IMR-90 (cell line): ENCODE data around the gene HERC5. TPM values are rescaled to one million over a fixed set of nuclear protein-coding genes. Genes with fewer than 3 reads are reported as not detected.

Experiments
- ATAC-seq: fragments of 200-7000 bp; cut with Tn5 transposase; 2 replicates; pipeline ENCODE4 v1.9.1; 2020; ENCODE audit warnings: low read depth, mild to moderate bottlenecking, moderate library complexity
- BruUV-seq: library from RNA; stranded (reverse); fragments of 400-500 nt; replicated peaks from 2 replicates; lab custom pipeline; 2021; lab: Mats Ljungman, UMichigan
- CTCF ChIA-PET: fragments of 300-600 bp; formaldehyde crosslinking; extraction: SDS; loops from one replicate; lab custom pipeline; 2021; ENCODE audit warnings: antibody characterized with exemption; lab: Yijun Ruan, JAX
- POLR2A ChIA-PET: fragments of 300-600 bp; sonication (Branson Sonifier 250); formaldehyde crosslinking; loops from one replicate; lab custom pipeline; 2022; ENCODE audit warnings: antibody characterized with exemption; ENCODE audit not compliant: unreplicated experiment; lab: Charles Lee
- DNase-seq: peaks from one replicate; pipeline ENCODE4 v3.0.0; 2013
- H2AFZ ChIP-seq: replicated peaks from 2 replicates; pipeline ENCODE3; 2013; ENCODE audit warnings: low read length, mild to moderate bottlenecking; ENCODE audit not compliant: poor library complexity
- H2AK5ac ChIP-seq: 2 replicates; pipeline ENCODE4 v1.6.1; 2013; ENCODE audit warnings: low read depth, low read length, inconsistent platforms
- H2AK9ac ChIP-seq: replicated peaks from 2 replicates; pipeline ENCODE3; 2013; ENCODE audit warnings: mild to moderate bottlenecking, low read depth, low read length, moderate library complexity; ENCODE audit not compliant: poor library complexity
- H2BK120ac ChIP-seq: 2 replicates; pipeline ENCODE4 v1.6.1; 2013; ENCODE audit warnings: low read depth, low read length, inconsistent platforms
- H2BK15ac ChIP-seq: 3 replicates; pipeline ENCODE4 v1.6.1; 2013; ENCODE audit warnings: low read depth, low read length, inconsistent platforms
- H2BK20ac ChIP-seq: 2 replicates; pipeline ENCODE4 v1.6.1; 2013; ENCODE audit warnings: low read depth, mild to moderate bottlenecking, inconsistent platforms, low read length, moderate library complexity
- H2BK5ac ChIP-seq: 2 replicates; pipeline ENCODE4 v1.6.1; 2013; ENCODE audit warnings: mild to moderate bottlenecking, low read depth, low read length, inconsistent platforms; ENCODE audit not compliant: poor library complexity, severe bottlenecking
- H3K14ac ChIP-seq: replicated peaks from 2 replicates; pipeline ENCODE4 v1.6.1; 2013; ENCODE audit warnings: low read depth, low read length, inconsistent platforms
- H3K18ac ChIP-seq: 2 replicates; pipeline ENCODE4 v1.6.1; 2013; ENCODE audit warnings: low read depth, low read length, control low read depth
- H3K23ac ChIP-seq: 2 replicates; pipeline ENCODE4 v1.6.1; 2013; ENCODE audit warnings: low read depth, low read length, inconsistent platforms
- H3K27ac ChIP-seq: 2 replicates; pipeline ENCODE4 v1.5.1; 2013; ENCODE audit warnings: mild to moderate bottlenecking, control low read depth, low read length; ENCODE audit not compliant: insufficient read depth
- H3K27me3 ChIP-seq: 2 replicates; pipeline ENCODE4 v1.6.1; 2013; ENCODE audit warnings: low read length; ENCODE audit not compliant: control insufficient read depth, insufficient read depth
- H3K36me3 ChIP-seq: 2 replicates; pipeline ENCODE4 v1.6.1; 2013; ENCODE audit warnings: low read length, mixed read lengths; ENCODE audit not compliant: control insufficient read depth, insufficient read depth
- H3K4ac ChIP-seq: 2 replicates; pipeline ENCODE4 v1.6.1; 2013; ENCODE audit warnings: low read depth, low read length, inconsistent platforms
- H3K4me1 ChIP-seq: 2 replicates; pipeline ENCODE4 v1.6.1; 2013; ENCODE audit warnings: low read length, mixed read lengths; ENCODE audit not compliant: control insufficient read depth, insufficient read depth
- H3K4me2 ChIP-seq: 2 replicates; pipeline ENCODE4 v1.6.1; 2013; ENCODE audit warnings: low read depth, mild to moderate bottlenecking, control low read depth, low read length, moderate library complexity
- H3K4me3 ChIP-seq: 2 replicates; pipeline ENCODE4 v1.5.1; 2013; ENCODE audit warnings: low read depth, mild to moderate bottlenecking, control low read depth, low read length, moderate library complexity; ENCODE audit not compliant: insufficient read depth
- H3K56ac ChIP-seq: 2 replicates; pipeline ENCODE4 v1.6.1; 2013; ENCODE audit warnings: low read length, inconsistent platforms; ENCODE audit not compliant: insufficient read depth; ENCODE audit errors: extremely low read depth
- H3K79me1 ChIP-seq, 2 experiments: 2 replicates each; pipeline ENCODE4 v1.6.1; 2013; ENCODE audit warnings: low read length in 2 of 2, inconsistent platforms in 1 of 2, low read depth in 1 of 2
- H3K9ac ChIP-seq: 2 replicates; pipeline ENCODE4 v1.6.1; 2013; ENCODE audit warnings: low read depth, low read length, control low read depth
- H3K9me1 ChIP-seq: 2 replicates; pipeline ENCODE4 v1.6.1; 2013; ENCODE audit warnings: low read length, inconsistent platforms; ENCODE audit not compliant: insufficient read depth
- H3K9me3 ChIP-seq: 2 replicates; pipeline ENCODE4 v1.6.1; 2013; ENCODE audit warnings: low read length; ENCODE audit not compliant: control insufficient read depth, insufficient read depth
- H4K20me1 ChIP-seq: 2 replicates; pipeline ENCODE4 v1.6.1; 2013; ENCODE audit warnings: low read length, inconsistent platforms; ENCODE audit not compliant: insufficient read depth
- H4K5ac ChIP-seq: 2 replicates; pipeline ENCODE4 v1.6.1; 2013; ENCODE audit warnings: mild to moderate bottlenecking, low read depth, low read length, control low read depth
- H4K8ac ChIP-seq, 2 experiments: 2 replicates each; pipeline ENCODE4 v1.6.1; 2013; ENCODE audit warnings: low read depth in 2 of 2, low read length in 2 of 2, control low read depth in 1 of 2, inconsistent platforms in 1 of 2
- H4K91ac ChIP-seq: 2 replicates; pipeline ENCODE4 v1.6.1; 2013; ENCODE audit warnings: low read depth, low read length, inconsistent platforms; ENCODE audit not compliant: insufficient read depth
- BHLHE40 ChIP-seq: fragments of 150-350 bp; IDR thresholded peaks from 2 replicates; pipeline ENCODE4 v1.6.1; 2016; ENCODE audit warnings: mild to moderate bottlenecking, low read depth, low read length
- CEBPB ChIP-seq: IDR thresholded peaks from 2 replicates; pipeline ENCODE4 v1.6.1; 2012; ENCODE audit warnings: low read depth, low read length, improper control_type of control experiment
- CHD1 ChIP-seq: IDR thresholded peaks from 2 replicates; pipeline ENCODE4 v1.6.1; 2012; ENCODE audit warnings: low read depth, low read length, improper control_type of control experiment
- CTCF ChIP-seq: conservative IDR thresholded peaks from 2 replicates; pipeline ENCODE4 v1.5.1; 2012; ENCODE audit warnings: mild to moderate bottlenecking, low read depth, low read length, improper control_type of control experiment
- ELK1 ChIP-seq: fragments of 150-350 bp; IDR thresholded peaks from 2 replicates; pipeline ENCODE4 v1.6.1; 2016; ENCODE audit warnings: low read depth, mild to moderate bottlenecking, low read length, moderate library complexity, borderline replicate concordance
- FOS ChIP-seq: fragments of 150-350 bp; IDR thresholded peaks from 2 replicates; pipeline ENCODE4 v1.6.1; 2016; ENCODE audit warnings: low read depth, low read length
- MAFK ChIP-seq: IDR thresholded peaks from 2 replicates; pipeline ENCODE4 v1.6.1; 2012; ENCODE audit warnings: low read depth, low read length, improper control_type of control experiment
- MXI1 ChIP-seq: IDR thresholded peaks from 2 replicates; pipeline ENCODE4 v1.6.1; 2012; ENCODE audit warnings: low read depth, mild to moderate bottlenecking, low read length, moderate library complexity, borderline replicate concordance
- RAD21 ChIP-seq: IDR thresholded peaks from 2 replicates; pipeline ENCODE4 v1.6.1; 2012; ENCODE audit warnings: low read length, improper control_type of control experiment
- RCOR1 ChIP-seq: IDR thresholded peaks from 2 replicates; pipeline ENCODE4 v1.6.1; 2012; ENCODE audit warnings: mild to moderate bottlenecking, low read length, improper control_type of control experiment; ENCODE audit not compliant: insufficient replicate concordance
- WGBS, 2 experiments: methylation state at CpG; one replicate each; pipeline versions ENCODE4 v1.1.5 to v1.1.7; 2013; ENCODE audit warnings: missing lambda C conversion rate in 2 of 2; ENCODE audit not compliant: insufficient read length in 1 of 2; ENCODE audit errors: extremely low coverage in 2 of 2; 5-methylcytosine and 5-hydroxymethylcytosine counted together
- dilution Hi-C: fragments of 300-500 bp; cut with HindIII; formaldehyde crosslinking; loops from one replicate; pipeline ENCODE4 v1.14.3; 2018; ENCODE audit warnings: low sequenced_read_pairs; ENCODE audit not compliant: unreplicated experiment
- in situ Hi-C: fragments of 300-500 bp; cut with MboI; formaldehyde crosslinking; loops from 3 replicates; pipeline ENCODE4 v1.14.3; 2019; ENCODE audit warnings: low sequenced_read_pairs, inconsistent platforms, mixed read lengths
- intact Hi-C: fragments of 100-400 bp; cut with micrococcal nuclease; formaldehyde crosslinking; loops from 2 replicates; pipeline ENCODE4 v1.10.0; 2022
- polyA plus RNA-seq, 3 experiments: library from polyadenylated mRNA; depleted of rRNA; stranded (reverse); fragments of >200 nt; gene quantifications; 2 replicates each; pipeline ENCODE4 v1.2.3, GENCODE V29; 2012; ENCODE audit warnings: low replicate concordance in 1 of 3
- total RNA-seq: library from RNA; depleted of rRNA; stranded (reverse); fragments of >200 nt; gene quantifications from 2 replicates; pipeline ENCODE4 v1.2.3, GENCODE V29; 2012

The HERC5 gene
- total and polyA plus RNA-seq, 2 of the 4 experiments (the other 2 are of a cell fraction), result under 0.01 TPM; not detected in 1

GRCh38 chr4:88415982-88416381 lies 40.9 kb upstream of the HERC5 start:
- Histone ChIP-seq H3K14ac (no peak overlapping the region), H2BK5ac (no peak overlapping the region), H3K4ac (no peak overlapping the region), H3K4me2 (no peak overlapping the region), H3K27ac (no peak overlapping the region), H3K23ac (no peak overlapping the region), H3K79me1 (no peaks in the 10 kb centered on the region), H4K20me1 (no peaks in the 10 kb centered on the region), H2AK9ac (no peak overlapping the region), H3K56ac (no peak overlapping the region), H4K5ac (no peak overlapping the region), H2AK5ac (no peak overlapping the region), H3K27me3 (no peaks in the 10 kb centered on the region), H4K91ac (no peak overlapping the region), H3K9me3 (no peaks in the 10 kb centered on the region), H3K4me1 (no peaks in the 10 kb centered on the region), H3K9ac (no peak overlapping the region), H2BK120ac (no peak overlapping the region), H3K9me1 (no peaks in the 10 kb centered on the region; the same call in 1 of the 2 replicates), H2AFZ (no peak overlapping the region), H3K18ac (no peak overlapping the region), H2BK20ac (no peak overlapping the region), H3K4me3 (no peak overlapping the region), H2BK15ac (no peak overlapping the region), H4K8ac (no peak overlapping the region), H3K36me3 (no peaks in the 10 kb centered on the region)
- no peak for TF ChIP-seq MAFK
- TF ChIP-seq RCOR1, result no peak
- no peak for TF ChIP-seq CTCF
- TF ChIP-seq FOS, result no peak
- no peak for TF ChIP-seq RAD21
- no peak for TF ChIP-seq MXI1
- no peak for TF ChIP-seq ELK1
- no peak for TF ChIP-seq CEBPB
- TF ChIP-seq CHD1, result no peak
- TF ChIP-seq BHLHE40, result no peak
- WGBS, 2 experiments, result no CpG with 5 or more reads among the region's 2 CpGs
- dilution Hi-C loops, result no loop called here
- in situ Hi-C loops, result no loop called here
- DNase-seq, result no peak
- intact Hi-C loops, result no loop called here
- ChIA-PET CTCF (interaction anchor here (1.0 kb wide), 1 partner anchor 21 kb away, joined by 4 read pairs; no protein-coding TSS in a partner anchor), POLR2A (no interaction called here)
- BruUV-seq, result no TSS peak
- ATAC-seq, result no peak
